Fibroblast of lung (primary cell): Measurements from ENCODE around the gene WDR62.

Experiments
- EZH2 ChIP-seq: IDR thresholded peaks from 2 replicates; pipeline ENCODE4 v1.5.1; 2012; ENCODE audit warnings: low read length, control low read depth, mild to moderate bottlenecking; ENCODE audit errors: missing control alignments
- TF ChIP-seq, protein P1 (sequence below), 2 donors: IDR thresholded peaks in 1 of 2; conservative IDR thresholded peaks in 1 of 2; 1 replicate in 1 of 2; 2 replicates in 1 of 2; pipeline ENCODE4 v1.5.1; 2011 to 2012; ENCODE audit warnings: low read length in 2 of 2, control low read depth in 1 of 2, inconsistent platforms in 1 of 2, low read depth in 1 of 2, mild to moderate bottlenecking in 1 of 2

DNA sequence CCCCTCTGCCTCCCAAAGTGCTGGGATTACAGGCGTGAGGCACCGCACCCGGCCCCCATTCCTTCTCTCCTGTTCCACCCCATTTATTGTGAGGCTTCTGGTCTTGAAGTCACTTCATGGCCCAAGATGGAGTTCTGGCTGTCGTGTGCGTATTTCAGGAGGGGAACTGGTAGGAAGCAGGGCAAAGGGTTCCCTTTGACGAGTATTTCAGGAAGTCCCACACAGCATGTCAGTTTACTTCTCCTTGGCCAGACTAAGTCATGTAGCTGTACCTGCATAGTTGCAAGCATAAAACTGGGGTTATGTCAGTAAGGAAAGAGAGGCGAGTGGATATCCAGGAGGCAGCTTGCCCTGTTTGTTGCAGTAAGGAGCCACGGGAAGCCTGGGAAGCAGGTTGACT, 10.1 kb downstream of the WDR62 start:
- TF ChIP-seq, protein P1, sequence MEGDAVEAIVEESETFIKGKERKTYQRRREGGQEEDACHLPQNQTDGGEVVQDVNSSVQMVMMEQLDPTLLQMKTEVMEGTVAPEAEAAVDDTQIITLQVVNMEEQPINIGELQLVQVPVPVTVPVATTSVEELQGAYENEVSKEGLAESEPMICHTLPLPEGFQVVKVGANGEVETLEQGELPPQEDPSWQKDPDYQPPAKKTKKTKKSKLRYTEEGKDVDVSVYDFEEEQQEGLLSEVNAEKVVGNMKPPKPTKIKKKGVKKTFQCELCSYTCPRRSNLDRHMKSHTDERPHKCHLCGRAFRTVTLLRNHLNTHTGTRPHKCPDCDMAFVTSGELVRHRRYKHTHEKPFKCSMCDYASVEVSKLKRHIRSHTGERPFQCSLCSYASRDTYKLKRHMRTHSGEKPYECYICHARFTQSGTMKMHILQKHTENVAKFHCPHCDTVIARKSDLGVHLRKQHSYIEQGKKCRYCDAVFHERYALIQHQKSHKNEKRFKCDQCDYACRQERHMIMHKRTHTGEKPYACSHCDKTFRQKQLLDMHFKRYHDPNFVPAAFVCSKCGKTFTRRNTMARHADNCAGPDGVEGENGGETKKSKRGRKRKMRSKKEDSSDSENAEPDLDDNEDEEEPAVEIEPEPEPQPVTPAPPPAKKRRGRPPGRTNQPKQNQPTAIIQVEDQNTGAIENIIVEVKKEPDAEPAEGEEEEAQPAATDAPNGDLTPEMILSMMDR (conservative IDR thresholded peaks at IDR 0.05 in 1 of 2, IDR thresholded peaks at IDR 0.05 in 1 of 2; ENCODE audit: low read depth in 1 of 2, low read length in 2 of 2): no peak
- no peak for TF ChIP-seq EZH2
